GM21528 (cell line): Measurements from ENCODE around the gene MYCBPAP.
A peak's percentile ranks its signal among the peaks of the same experiment; 100 is the strongest.

Experiments
- ATAC-seq: cut with Tn5 transposase; IDR thresholded peaks from one replicate; pipeline ENCODE4 v1.9.1; 2021; ENCODE audit warnings: mild to moderate bottlenecking, moderate library complexity; ENCODE audit not compliant: unreplicated experiment, low FRiP score

The MYCBPAP gene

GRCh38 chr17:50549969-50550368 lies 41.7 kb downstream of the MYCBPAP start:
- no peak for ATAC-seq

GRCh38 chr17:50550661-50551432 lies 42.6 kb downstream of the MYCBPAP start:
- ATAC-seq: no peak

GRCh38 chr17:50551433-50551815 lies 43.2 kb downstream of the MYCBPAP start:
- no peak for ATAC-seq

GRCh38 chr17:50551884-50552283 lies 43.6 kb downstream of the MYCBPAP start:
- no peak for ATAC-seq

GRCh38 chr17:50554201-50554600 lies 46.0 kb downstream of the MYCBPAP start:
- no peak for ATAC-seq

GRCh38 chr17:50556803-50557202 lies 48.6 kb downstream of the MYCBPAP start:
- no peak for ATAC-seq

- no peak for ATAC-seq
Measured at GRCh38 chr17:50557630-50558029, 49.4 kb downstream of the MYCBPAP start.

GRCh38 chr17:50558091-50558490 lies 49.9 kb downstream of the MYCBPAP start:
- ATAC-seq: no peak

GRCh38 chr17:50558581-50558940 lies 50.3 kb downstream of the MYCBPAP start:
- ATAC-seq: no peak

- ATAC-seq: no peak
Measured at GRCh38 chr17:50558941-50559614, 50.8 kb downstream of the MYCBPAP start.

GRCh38 chr17:50559674-50560184 lies 51.5 kb downstream of the MYCBPAP start:
- ATAC-seq: no peak

GRCh38 chr17:50560185-50560824 lies 52.1 kb downstream of the MYCBPAP start, which contains the start of gene CACNA1G:
Gene CACNA1G, plus strand, starts transcription at chr17:50560715. Its CDS starts 745 bp downstream, at chr17:50561460.
- peak; percentile 83 for ATAC-seq

- ATAC-seq: peak; percentile 7
Measured at GRCh38 chr17:50560931-50561745, 52.9 kb downstream of the MYCBPAP start.

- ATAC-seq: no peak
Measured at GRCh38 chr17:50561746-50562141, 53.5 kb downstream of the MYCBPAP start.

GRCh38 chr17:50562242-50563091 lies 54.2 kb downstream of the MYCBPAP start:
- no peak for ATAC-seq

GRCh38 chr17:50563092-50563511 lies 54.9 kb downstream of the MYCBPAP start:
- ATAC-seq: no peak

- no peak for ATAC-seq
Measured at GRCh38 chr17:50564916-50565315, 56.7 kb downstream of the MYCBPAP start.

GRCh38 chr17:50565402-50566350 lies 57.4 kb downstream of the MYCBPAP start:
- ATAC-seq: no peak
